ENCODE measurements around the gene MSH5. TPM values are rescaled to one million over a fixed set of nuclear protein-coding genes. Genes with fewer than 3 reads are reported as not detected.

Gene MSH5
- total and polyA plus RNA-seq, 2 of the 13 experiments (the other 11 are each of a cell fraction or from before 2014, with no cell fraction given): 10.2 to 38.7 TPM

- TF ChIP-seq ZFP82 (CRISPR knock-in tag; IDR thresholded peaks at IDR 0.05; ENCODE audit: borderline replicate concordance) (no peak), TAF1 (CRISPR knock-in tag; IDR thresholded peaks at IDR 0.05) (peak; percentile 33), KDM5B (CRISPR knock-in tag; IDR thresholded peaks at IDR 0.05; ENCODE audit: borderline replicate concordance) (0 out of 2 replicates have a peak, but pooled peaks have one; percentile 81), BRCA1 (CRISPR knock-in tag; IDR thresholded peaks at IDR 0.05) (peak; percentile 85; the same call in 1 of the 2 replicates), ZNF674 (CRISPR knock-in tag; IDR thresholded peaks at IDR 0.05; ENCODE audit: low read depth) (no peak), ZNF605 (CRISPR knock-in tag; IDR thresholded peaks at IDR 0.05) (peak; percentile 91), ZNF30 (CRISPR knock-in tag; IDR thresholded peaks at IDR 0.05) (no peak), NCOA1 (CRISPR knock-in tag; IDR thresholded peaks at IDR 0.05) (no peak), SIX1 (CRISPR knock-in tag; IDR thresholded peaks at IDR 0.05; ENCODE audit: borderline replicate concordance) (no peak), IKZF5 (CRISPR knock-in tag; IDR thresholded peaks at IDR 0.05) (peak; percentile 55), SOX6 (IDR thresholded peaks at IDR 0.05) (no peak), SOX6 (CRISPR knock-in tag; IDR thresholded peaks at IDR 0.05) (peak; percentile 43; the same call in 1 of the 2 replicates), ZNF580 (CRISPR knock-in tag; IDR thresholded peaks at IDR 0.05; ENCODE audit: borderline replicate concordance, low read depth) (no peak; the same call in 1 of the 2 replicates), TFE3 (CRISPR knock-in tag; IDR thresholded peaks at IDR 0.05) (no peak; the same call in 1 of the 2 replicates), PRPF4 (IDR thresholded peaks at IDR 0.05; ENCODE audit: low read depth, low read length, poor library complexity, severe bottlenecking) (no peak), ZUFSP (CRISPR knock-in tag; IDR thresholded peaks at IDR 0.05; ENCODE audit: borderline replicate concordance) (no peak), ZNF577 (CRISPR knock-in tag; IDR thresholded peaks at IDR 0.05; ENCODE audit: borderline replicate concordance, low read depth) (no peak), DMTF1 (CRISPR knock-in tag; IDR thresholded peaks at IDR 0.05) (no peak), ZFP36L2 (CRISPR knock-in tag; IDR thresholded peaks at IDR 0.05) (no peak; the same call in 1 of the 2 replicates), PITX1 (CRISPR knock-in tag; IDR thresholded peaks at IDR 0.05) (peak; percentile 43; the same call in 1 of the 2 replicates), ZNF138 (CRISPR knock-in tag; IDR thresholded peaks at IDR 0.05; ENCODE audit: low read depth) (no peak)
- TF ChIP-seq, protein P1, sequence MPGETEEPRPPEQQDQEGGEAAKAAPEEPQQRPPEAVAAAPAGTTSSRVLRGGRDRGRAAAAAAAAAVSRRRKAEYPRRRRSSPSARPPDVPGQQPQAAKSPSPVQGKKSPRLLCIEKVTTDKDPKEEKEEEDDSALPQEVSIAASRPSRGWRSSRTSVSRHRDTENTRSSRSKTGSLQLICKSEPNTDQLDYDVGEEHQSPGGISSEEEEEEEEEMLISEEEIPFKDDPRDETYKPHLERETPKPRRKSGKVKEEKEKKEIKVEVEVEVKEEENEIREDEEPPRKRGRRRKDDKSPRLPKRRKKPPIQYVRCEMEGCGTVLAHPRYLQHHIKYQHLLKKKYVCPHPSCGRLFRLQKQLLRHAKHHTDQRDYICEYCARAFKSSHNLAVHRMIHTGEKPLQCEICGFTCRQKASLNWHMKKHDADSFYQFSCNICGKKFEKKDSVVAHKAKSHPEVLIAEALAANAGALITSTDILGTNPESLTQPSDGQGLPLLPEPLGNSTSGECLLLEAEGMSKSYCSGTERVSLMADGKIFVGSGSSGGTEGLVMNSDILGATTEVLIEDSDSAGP (CRISPR knock-in tag; IDR thresholded peaks at IDR 0.05; ENCODE audit: borderline replicate concordance): peak; percentile 87
These were observed 10.3 kb upstream of the MSH5 start (continued) for GRCh38 chr6:31729515-31729978.

Measured in HepG2 (cell line).